HepG2 (cell line): ENCODE results near the gene LOXL4. TPM values are rescaled to one million over a fixed set of nuclear protein-coding genes. Genes with fewer than 3 reads are reported as not detected.
A peak's percentile ranks its signal among the peaks of the same experiment; 100 is the strongest.

ENCODE experiments used
- BCL6 ChIP-seq: IDR thresholded peaks from 2 replicates; pipeline ENCODE4 v1.6.1; 2016; ENCODE audit warnings: missing genetic modification reagents, missing compliant biosample characterization
- CREB1 ChIP-seq, 2 experiments: fragments of 450-650 bp in 1 of 2; IDR thresholded peaks; 2 replicates each; pipeline ENCODE4 v1.6.1; 2016 to 2017; ENCODE audit warnings: control low read depth in 1 of 2, mild to moderate bottlenecking in 1 of 2, missing compliant biosample characterization in 1 of 2, missing genetic modification characterization in 1 of 2
- CREB3 ChIP-seq: sonication (generic); formaldehyde crosslinking; IDR thresholded peaks from 2 replicates; pipeline ENCODE4 v1.5.0; 2020; ENCODE audit warnings: missing genetic modification reagents
- DRAP1 ChIP-seq: IDR thresholded peaks from 2 replicates; pipeline ENCODE4 v1.6.1; 2016; ENCODE audit warnings: missing genetic modification reagents, missing compliant biosample characterization
- EEA1 ChIP-seq: sonication (generic); formaldehyde crosslinking; IDR thresholded peaks from 2 replicates; pipeline ENCODE4 v1.5.1; 2020; ENCODE audit warnings: mild to moderate bottlenecking, missing genetic modification reagents, borderline replicate concordance
- FLYWCH1 ChIP-seq: sonication (generic); formaldehyde crosslinking; IDR thresholded peaks from 2 replicates; pipeline ENCODE4 v1.8.1; 2023; ENCODE audit warnings: mild to moderate bottlenecking, missing genetic modification reagents
- GABPB1 ChIP-seq: IDR thresholded peaks from 2 replicates; pipeline ENCODE4 v1.6.1; 2016; ENCODE audit warnings: mild to moderate bottlenecking, missing genetic modification reagents, moderate library complexity, missing compliant biosample characterization
- GTF3A ChIP-seq: sonication (generic); formaldehyde crosslinking; conservative IDR thresholded peaks from 2 replicates; pipeline ENCODE4 v1.4.0; 2020; ENCODE audit warnings: mild to moderate bottlenecking, missing genetic modification reagents
- KDM6A ChIP-seq: IDR thresholded peaks from 2 replicates; pipeline ENCODE4 v1.6.1; 2016; ENCODE audit warnings: low read depth
- KLF9 ChIP-seq: IDR thresholded peaks from 2 replicates; pipeline ENCODE4 v1.6.1; 2016; ENCODE audit warnings: low read depth
- MAFG ChIP-seq: sonication (generic); formaldehyde crosslinking; IDR thresholded peaks from 2 replicates; pipeline ENCODE4 v1.5.1; 2020; ENCODE audit warnings: mild to moderate bottlenecking, missing genetic modification reagents
- PAWR ChIP-seq: sonication (generic); formaldehyde crosslinking; IDR thresholded peaks from 2 replicates; pipeline ENCODE4 v1.4.0; 2020; ENCODE audit warnings: missing genetic modification reagents, mild to moderate bottlenecking, borderline replicate concordance
- PHF5A ChIP-seq: IDR thresholded peaks from one replicate; pipeline ENCODE4 v1.6.1; 2018; ENCODE audit warnings: low read depth, missing genetic modification reagents; ENCODE audit not compliant: unreplicated experiment
- RXRB ChIP-seq: IDR thresholded peaks from 2 replicates; pipeline ENCODE4 v1.6.1; 2016; ENCODE audit warnings: borderline replicate concordance, missing genetic modification reagents, missing compliant biosample characterization
- SALL2 ChIP-seq: sonication (generic); formaldehyde crosslinking; IDR thresholded peaks from 2 replicates; pipeline ENCODE4 v1.8.1; 2023; ENCODE audit warnings: mild to moderate bottlenecking, missing genetic modification reagents, inconsistent platforms
- ZBTB34 ChIP-seq: sonication (generic); formaldehyde crosslinking; IDR thresholded peaks from 2 replicates; pipeline ENCODE4 v1.8.0; 2022; ENCODE audit warnings: mild to moderate bottlenecking, missing genetic modification reagents
- ZNF205 ChIP-seq: IDR thresholded peaks from 2 replicates; pipeline ENCODE4 v1.6.1; 2018; ENCODE audit warnings: missing biosample characterization, missing genetic modification reagents
- ZNF569 ChIP-seq: sonication (generic); formaldehyde crosslinking; IDR thresholded peaks from 2 replicates; pipeline ENCODE4 v1.5.0; 2020; ENCODE audit warnings: mild to moderate bottlenecking, missing genetic modification reagents, moderate library complexity, borderline replicate concordance
- ZNF775 ChIP-seq: sonication (generic); formaldehyde crosslinking; IDR thresholded peaks from 2 replicates; pipeline ENCODE4 v1.4.0; 2020; ENCODE audit warnings: missing genetic modification reagents, mild to moderate bottlenecking, moderate library complexity, borderline replicate concordance
- polyA plus RNA-seq, 8 experiments: library from polyadenylated mRNA; depleted of rRNA in 3 of 8; stranded (reverse) in 7 of 8; unstranded in 1 of 8; fragments of >200 nt; fragmentation: Illumina TruSeq in 4 of 8; extraction: Trizol in 4 of 8; gene quantifications; 2 replicates each; pipeline versions ENCODE4 v1.2.1 to v1.2.3, GENCODE V29; 2011 to 2016; ENCODE audit warnings: low read depth in 4 of 8, missing spikeins in 1 of 8, mixed read lengths in 1 of 8; ENCODE audit not compliant: insufficient read depth in 1 of 8
- total RNA-seq, 5 experiments: library from RNA; depleted of rRNA; stranded (reverse); fragments of >200 nt; fragmentation: Illumina TruSeq; extraction: Trizol; gene quantifications; 2 replicates each; pipeline ENCODE4 v1.2.3, GENCODE V29; 2016; ENCODE audit warnings: low read depth in 1 of 5
- TF ChIP-seq, protein P1 (sequence below): sonication (generic); formaldehyde crosslinking; IDR thresholded peaks from 2 replicates; pipeline ENCODE4 v1.4.0; 2020; ENCODE audit warnings: missing genetic modification reagents, borderline replicate concordance
- TF ChIP-seq, protein P2 (sequence below): sonication (generic); formaldehyde crosslinking; IDR thresholded peaks from 2 replicates; pipeline ENCODE4 v1.5.1; 2020; ENCODE audit warnings: mild to moderate bottlenecking, missing genetic modification reagents, moderate library complexity

The LOXL4 gene
- total and polyA plus RNA-seq, 2 of the 13 experiments (the other 11 are each of a cell fraction or from before 2014, with no cell fraction given), result 8.8 to 21.1 TPM

- TF ChIP-seq, protein P1, sequence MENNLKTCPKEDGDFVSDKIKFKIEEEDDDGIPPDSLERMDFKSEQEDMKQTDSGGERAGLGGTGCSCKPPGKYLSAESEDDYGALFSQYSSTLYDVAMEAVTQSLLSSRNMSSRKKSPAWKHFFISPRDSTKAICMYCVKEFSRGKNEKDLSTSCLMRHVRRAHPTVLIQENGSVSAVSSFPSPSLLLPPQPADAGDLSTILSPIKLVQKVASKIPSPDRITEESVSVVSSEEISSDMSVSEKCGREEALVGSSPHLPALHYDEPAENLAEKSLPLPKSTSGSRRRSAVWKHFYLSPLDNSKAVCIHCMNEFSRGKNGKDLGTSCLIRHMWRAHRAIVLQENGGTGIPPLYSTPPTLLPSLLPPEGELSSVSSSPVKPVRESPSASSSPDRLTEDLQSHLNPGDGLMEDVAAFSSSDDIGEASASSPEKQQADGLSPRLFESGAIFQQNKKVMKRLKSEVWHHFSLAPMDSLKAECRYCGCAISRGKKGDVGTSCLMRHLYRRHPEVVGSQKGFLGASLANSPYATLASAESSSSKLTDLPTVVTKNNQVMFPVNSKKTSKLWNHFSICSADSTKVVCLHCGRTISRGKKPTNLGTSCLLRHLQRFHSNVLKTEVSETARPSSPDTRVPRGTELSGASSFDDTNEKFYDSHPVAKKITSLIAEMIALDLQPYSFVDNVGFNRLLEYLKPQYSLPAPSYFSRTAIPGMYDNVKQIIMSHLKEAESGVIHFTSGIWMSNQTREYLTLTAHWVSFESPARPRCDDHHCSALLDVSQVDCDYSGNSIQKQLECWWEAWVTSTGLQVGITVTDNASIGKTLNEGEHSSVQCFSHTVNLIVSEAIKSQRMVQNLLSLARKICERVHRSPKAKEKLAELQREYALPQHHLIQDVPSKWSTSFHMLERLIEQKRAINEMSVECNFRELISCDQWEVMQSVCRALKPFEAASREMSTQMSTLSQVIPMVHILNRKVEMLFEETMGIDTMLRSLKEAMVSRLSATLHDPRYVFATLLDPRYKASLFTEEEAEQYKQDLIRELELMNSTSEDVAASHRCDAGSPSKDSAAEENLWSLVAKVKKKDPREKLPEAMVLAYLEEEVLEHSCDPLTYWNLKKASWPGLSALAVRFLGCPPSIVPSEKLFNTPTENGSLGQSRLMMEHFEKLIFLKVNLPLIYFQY (CRISPR knock-in tag), result no peak
- TF ChIP-seq ZNF205, result no peak
- no peak for TF ChIP-seq PHF5A (CRISPR knock-in tag)
- TF ChIP-seq ZNF569 (CRISPR knock-in tag), result no peak
- TF ChIP-seq ZNF775 (CRISPR knock-in tag), result no peak
- no peak for TF ChIP-seq KDM6A
- no peak for TF ChIP-seq KLF9
- peak; percentile 12; the same call in 1 of the 2 replicates for TF ChIP-seq RXRB (CRISPR knock-in tag)
- no peak for TF ChIP-seq CREB1 (IDR thresholded peaks at IDR 0.05)
- TF ChIP-seq CREB1 (CRISPR knock-in tag; IDR thresholded peaks at IDR 0.05), result no peak
- TF ChIP-seq EEA1 (CRISPR knock-in tag), result no peak
- no peak for TF ChIP-seq MAFG (CRISPR knock-in tag)
- no peak for TF ChIP-seq FLYWCH1 (CRISPR knock-in tag)
- TF ChIP-seq, protein P2, sequence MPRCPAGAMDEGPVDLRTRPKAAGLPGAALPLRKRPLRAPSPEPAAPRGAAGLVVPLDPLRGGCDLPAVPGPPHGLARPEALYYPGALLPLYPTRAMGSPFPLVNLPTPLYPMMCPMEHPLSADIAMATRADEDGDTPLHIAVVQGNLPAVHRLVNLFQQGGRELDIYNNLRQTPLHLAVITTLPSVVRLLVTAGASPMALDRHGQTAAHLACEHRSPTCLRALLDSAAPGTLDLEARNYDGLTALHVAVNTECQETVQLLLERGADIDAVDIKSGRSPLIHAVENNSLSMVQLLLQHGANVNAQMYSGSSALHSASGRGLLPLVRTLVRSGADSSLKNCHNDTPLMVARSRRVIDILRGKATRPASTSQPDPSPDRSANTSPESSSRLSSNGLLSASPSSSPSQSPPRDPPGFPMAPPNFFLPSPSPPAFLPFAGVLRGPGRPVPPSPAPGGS (CRISPR knock-in tag), result no peak
- TF ChIP-seq GABPB1 (CRISPR knock-in tag), result 0 out of 2 replicates have a peak, but pooled peaks have one; percentile 31
- no peak for TF ChIP-seq PAWR (CRISPR knock-in tag)
- no peak for TF ChIP-seq BCL6 (CRISPR knock-in tag)
- TF ChIP-seq ZBTB34 (CRISPR knock-in tag), result no peak
- no peak for TF ChIP-seq SALL2 (CRISPR knock-in tag)
- TF ChIP-seq CREB3 (CRISPR knock-in tag), result no peak
- TF ChIP-seq DRAP1 (CRISPR knock-in tag), result 0 out of 2 replicates have a peak, but pooled peaks have one; percentile 20
- no peak for TF ChIP-seq GTF3A (CRISPR knock-in tag)
Observed at GRCh38 chr10:98309366-98310355, 41.7 kb upstream of the LOXL4 start (continued).
